Naive thymus-derived CD4-positive, alpha-beta T cell (primary cell): ENCODE data around the gene COL7A1. TPM values are rescaled to one million over a fixed set of nuclear protein-coding genes. Genes with fewer than 3 reads are reported as not detected.

Experiments
- ATAC-seq: fragments of 150-1000 bp; cut with Tn5 transposase; 2 replicates; pipeline ENCODE4 v1.10.0; 2021; ENCODE audit warnings: mild to moderate bottlenecking, moderate library complexity
- CTCF ChIA-PET: fragments of 350-600 bp; sonication (Branson Sonifier 250); formaldehyde crosslinking; loops from one replicate; lab custom pipeline; 2021; ENCODE audit warnings: antibody characterized with exemption; lab: Charles Lee
- POLR2A ChIA-PET: fragments of 350-600 bp; sonication (Branson Sonifier 250); formaldehyde crosslinking; loops from one replicate; lab custom pipeline; 2021; ENCODE audit warnings: antibody characterized with exemption, inconsistent platforms; lab: Charles Lee
- DNase-seq, 9 donors: peaks; one replicate each; pipeline versions ENCODE4 v3.0.0 to v3.0.0-alpha.2; 2020 to 2022; ENCODE audit warnings: mixed read lengths in 1 of 9
- H3K27ac ChIP-seq: one replicate; pipeline ENCODE4 v1.7.0; 2013; ENCODE audit warnings: mild to moderate bottlenecking, low read depth, low read length, moderate library complexity
- H3K27me3 ChIP-seq, 2 donors: one replicate each; pipeline ENCODE4 v1.7.0; 2013; ENCODE audit warnings: low read length in 2 of 2, mild to moderate bottlenecking in 2 of 2, moderate library complexity in 2 of 2; ENCODE audit not compliant: control insufficient read depth in 2 of 2, insufficient read depth in 2 of 2
- H3K36me3 ChIP-seq, 3 experiments: 1 replicate in 2 of 3; 2 replicates in 1 of 3; pipeline ENCODE4 v1.7.0; 2013; ENCODE audit warnings: low read length in 3 of 3, mild to moderate bottlenecking in 3 of 3, moderate library complexity in 1 of 3; ENCODE audit not compliant: insufficient read depth in 3 of 3, control insufficient read depth in 2 of 3
- H3K4me1 ChIP-seq, 2 donors: one replicate each; pipeline ENCODE4 v1.7.0; 2013; ENCODE audit warnings: low read length in 2 of 2, mild to moderate bottlenecking in 2 of 2, moderate library complexity in 1 of 2; ENCODE audit not compliant: control insufficient read depth in 2 of 2, insufficient read depth in 2 of 2
- H3K4me3 ChIP-seq: 2 replicates; pipeline ENCODE4 v1.7.0; 2013; ENCODE audit warnings: mild to moderate bottlenecking, low read length
- H3K9me3 ChIP-seq, 3 experiments: 1 replicate in 2 of 3; 2 replicates in 1 of 3; pipeline ENCODE4 v1.7.0; 2013; ENCODE audit warnings: low read length in 3 of 3; ENCODE audit not compliant: control insufficient read depth in 2 of 3
- H3K27ac Mint-ChIP-seq, 9 donors: one replicate each; pipeline ENCODE4 v1.8.0; 2020 to 2022; ENCODE audit warnings: mixed read lengths in 9 of 9, mild to moderate bottlenecking in 8 of 9, moderate library complexity in 5 of 9, inconsistent platforms in 2 of 9
- H3K27me3 Mint-ChIP-seq, 5 donors: one replicate each; pipeline ENCODE4 v1.8.0; 2021 to 2022; ENCODE audit warnings: mixed read lengths in 5 of 5, mild to moderate bottlenecking in 1 of 5
- H3K36me3 Mint-ChIP-seq, 5 donors: one replicate each; pipeline ENCODE4 v1.8.0; 2020 to 2022; ENCODE audit warnings: mixed read lengths in 5 of 5, mild to moderate bottlenecking in 3 of 5, inconsistent platforms in 1 of 5
- H3K4me1 Mint-ChIP-seq, 7 donors: one replicate each; pipeline ENCODE4 v1.8.0; 2020 to 2022; ENCODE audit warnings: mixed read lengths in 7 of 7, mild to moderate bottlenecking in 3 of 7, inconsistent platforms in 1 of 7
- H3K4me3 Mint-ChIP-seq, 10 donors: one replicate each; pipeline ENCODE4 v1.8.0; 2020 to 2022; ENCODE audit warnings: mild to moderate bottlenecking in 10 of 10, mixed read lengths in 10 of 10, moderate library complexity in 6 of 10, inconsistent platforms in 2 of 10
- H3K9me3 Mint-ChIP-seq, 11 donors: one replicate each; pipeline ENCODE4 v1.8.0; 2020 to 2022; ENCODE audit warnings: mixed read lengths in 11 of 11, mild to moderate bottlenecking in 4 of 11, inconsistent platforms in 1 of 11, moderate library complexity in 1 of 11
- intact Hi-C, 2 donors: fragments of 100-400 bp; cut with micrococcal nuclease; formaldehyde crosslinking; loops; one replicate each; pipeline ENCODE4 v1.15.1; 2023
- polyA plus RNA-seq, 2 donors: library from polyadenylated mRNA; unstranded; fragments of 300-500 nt; fragmentation: Illumina TruSeq; gene quantifications; one replicate each; pipeline ENCODE4 v1.2.3, GENCODE V29; 2021
- total RNA-seq, 6 experiments: library from RNA in 5 of 6; stranded (reverse) in 5 of 6; gene quantifications; 1 replicate in 5 of 6; 2 replicates in 1 of 6; pipeline ENCODE4 v1.2.3 and lab custom pipeline; 2021 to 2026

Gene COL7A1
- total and polyA plus RNA-seq, 7 experiments from 2014 or later, result 0.71 to 3.4 (median 1.2) TPM; not detected in 2

- Histone ChIP-seq H3K27ac (no peak overlapping the region), H3K27me3 (no peaks in the 10 kb centered on the region), H3K9me3 (no peaks in the 10 kb centered on the region), H3K4me1 (no peaks in the 10 kb centered on the region), H3K4me3 (no peak overlapping the region), H3K36me3 (no peaks in the 10 kb centered on the region)
- ATAC-seq (no peak), DNase-seq (no peak)
- Mint-ChIP-seq H3K9me3 (peaks cover 0 to 2% (median 0%) of the 10 kb centered on the region in 11 donors), H3K4me1 (no peaks in the 10 kb centered on the region), H3K27me3 (no peaks in the 10 kb centered on the region), H3K27ac (no peak overlapping the region), H3K4me3 (no peak overlapping the region), H3K36me3 (no peaks in the 10 kb centered on the region)
- POLR2A ChIA-PET, result no interaction called here
- CTCF ChIA-PET, result no interaction called here
- intact Hi-C loops, result no loop called here
Observed at GRCh38 chr3:48575366-48575765, 19.8 kb downstream of the COL7A1 start.

- H3K9me3 Mint-ChIP-seq, result peaks cover 0 to 1% (median 0%) of the 10 kb centered on the region in 11 donors
- H3K4me3 ChIP-seq, result no peak overlapping the region
- intact Hi-C loops, result no loop called here
- ATAC-seq (no peak), DNase-seq (no peak)
- no peak overlapping the region for H3K4me3 Mint-ChIP-seq
- no peaks in the 10 kb centered on the region for H3K36me3 Mint-ChIP-seq
- H3K4me1 ChIP-seq, result no peaks in the 10 kb centered on the region
- no peak overlapping the region for H3K27ac ChIP-seq
- no peaks in the 10 kb centered on the region for H3K27me3 Mint-ChIP-seq
- H3K36me3 ChIP-seq, result no peaks in the 10 kb centered on the region
- POLR2A ChIA-PET, result no interaction called here
- CTCF ChIA-PET, result no interaction called here
- H3K9me3 ChIP-seq, result no peaks in the 10 kb centered on the region
- no peaks in the 10 kb centered on the region for H3K27me3 ChIP-seq
- H3K4me1 Mint-ChIP-seq, result no peaks in the 10 kb centered on the region
- H3K27ac Mint-ChIP-seq, result no peak overlapping the region
Observed at GRCh38 chr3:48573973-48574585, 21.1 kb downstream of the COL7A1 start.

GRCh38 chr3:48572517-48572916, 22.6 kb downstream of the COL7A1 start:
- H3K27ac ChIP-seq, result no peak overlapping the region
- Mint-ChIP-seq H3K4me3 (no peak overlapping the region), H3K36me3 (no peaks in the 10 kb centered on the region), H3K4me1 (no peaks in the 10 kb centered on the region), H3K27ac (no peak overlapping the region), H3K27me3 (no peaks in the 10 kb centered on the region), H3K9me3 (peaks cover 0 to 1% (median 0%) of the 10 kb centered on the region in 11 donors)
- H3K27me3 ChIP-seq, result no peaks in the 10 kb centered on the region
- H3K4me1 ChIP-seq, result no peaks in the 10 kb centered on the region
- no peak for DNase-seq
- no peaks in the 10 kb centered on the region for H3K9me3 ChIP-seq
- no peaks in the 10 kb centered on the region for H3K36me3 ChIP-seq
- no peak for ATAC-seq
- CTCF ChIA-PET, result no interaction called here
- POLR2A ChIA-PET, result no interaction called here
- no peak overlapping the region for H3K4me3 ChIP-seq
- intact Hi-C loops, result no loop called here

- H3K27me3 Mint-ChIP-seq, result no peaks in the 10 kb centered on the region
- no peaks in the 10 kb centered on the region for H3K4me1 Mint-ChIP-seq
- H3K9me3 Mint-ChIP-seq, result peaks cover 0 to 1% (median 0%) of the 10 kb centered on the region in 11 donors
- Histone ChIP-seq H3K9me3 (no peaks in the 10 kb centered on the region), H3K27ac (no peak overlapping the region), H3K4me3 (no peak overlapping the region), H3K27me3 (no peaks in the 10 kb centered on the region), H3K4me1 (no peaks in the 10 kb centered on the region), H3K36me3 (no peaks in the 10 kb centered on the region)
- ChIA-PET CTCF (no interaction called here), POLR2A (no interaction called here)
- intact Hi-C loops, result no loop called here
- H3K4me3 Mint-ChIP-seq, result no peak overlapping the region
- H3K36me3 Mint-ChIP-seq, result no peaks in the 10 kb centered on the region
- no peak for DNase-seq
- H3K27ac Mint-ChIP-seq, result no peak overlapping the region
- no peak for ATAC-seq
Observed at GRCh38 chr3:48571938-48572337, 23.2 kb downstream of the COL7A1 start.

GRCh38 chr3:48569808-48570450, 25.2 kb downstream of the COL7A1 start:
- no peaks in the 10 kb centered on the region for H3K27me3 ChIP-seq
- Mint-ChIP-seq H3K4me3 (no peak overlapping the region), H3K36me3 (no peaks in the 10 kb centered on the region), H3K4me1 (peaks cover 0 to 7% (median 0%) of the 10 kb centered on the region in 7 donors), H3K27me3 (no peaks in the 10 kb centered on the region), H3K27ac (no peak overlapping the region), H3K9me3 (peaks cover 0 to 1% (median 0%) of the 10 kb centered on the region in 11 donors)
- no peak overlapping the region for H3K4me3 ChIP-seq
- no peaks in the 10 kb centered on the region for H3K9me3 ChIP-seq
- DNase-seq, result no peak
- ATAC-seq, result no peak
- H3K27ac ChIP-seq, result no peak overlapping the region
- intact Hi-C loops, result no loop called here
- H3K4me1 ChIP-seq, result no peaks in the 10 kb centered on the region
- CTCF ChIA-PET, result no interaction called here
- H3K36me3 ChIP-seq, result no peaks in the 10 kb centered on the region
- POLR2A ChIA-PET, result no interaction called here

GRCh38 chr3:48569400-48569799, 25.7 kb downstream of the COL7A1 start:
- Mint-ChIP-seq H3K9me3 (peaks cover 0 to 1% (median 0%) of the 10 kb centered on the region in 11 donors), H3K27ac (no peak overlapping the region), H3K4me3 (no peak overlapping the region), H3K27me3 (no peaks in the 10 kb centered on the region), H3K4me1 (peaks cover 0 to 7% (median 0%) of the 10 kb centered on the region in 7 donors), H3K36me3 (no peaks in the 10 kb centered on the region)
- POLR2A ChIA-PET, result no interaction called here
- Histone ChIP-seq H3K27me3 (no peaks in the 10 kb centered on the region), H3K4me1 (no peaks in the 10 kb centered on the region), H3K36me3 (no peaks in the 10 kb centered on the region), H3K27ac (no peak overlapping the region), H3K4me3 (no peak overlapping the region), H3K9me3 (no peaks in the 10 kb centered on the region)
- intact Hi-C loops, result no loop called here
- CTCF ChIA-PET, result no interaction called here
- ATAC-seq (no peak), DNase-seq (no peak)

- Histone ChIP-seq H3K36me3 (no peaks in the 10 kb centered on the region), H3K9me3 (no peaks in the 10 kb centered on the region), H3K27me3 (no peaks in the 10 kb centered on the region), H3K27ac (no peak overlapping the region), H3K4me1 (no peaks in the 10 kb centered on the region), H3K4me3 (no peak overlapping the region)
- intact Hi-C loops, result no loop called here
- Mint-ChIP-seq H3K36me3 (no peaks in the 10 kb centered on the region), H3K4me3 (no peak overlapping the region), H3K27me3 (no peaks in the 10 kb centered on the region), H3K27ac (no peak overlapping the region), H3K4me1 (peaks cover 0 to 12% (median 0%) of the 10 kb centered on the region in 7 donors), H3K9me3 (no peaks in the 10 kb centered on the region)
- CTCF ChIA-PET, result no interaction called here
- POLR2A ChIA-PET, result no interaction called here
- no peak for DNase-seq
- ATAC-seq, result no peak
Observed at GRCh38 chr3:48568476-48568875, 26.7 kb downstream of the COL7A1 start.
